IMR-90 (cell line): ENCODE data around the gene SLC38A11.

Experiments
- CTCF ChIP-seq: conservative IDR thresholded peaks from 2 replicates; pipeline ENCODE4 v1.5.1; 2012; ENCODE audit warnings: mild to moderate bottlenecking, low read depth, low read length, improper control_type of control experiment
- ELK1 ChIP-seq: fragments of 150-350 bp; IDR thresholded peaks from 2 replicates; pipeline ENCODE4 v1.6.1; 2016; ENCODE audit warnings: low read depth, mild to moderate bottlenecking, low read length, moderate library complexity, borderline replicate concordance
- FOS ChIP-seq: fragments of 150-350 bp; IDR thresholded peaks from 2 replicates; pipeline ENCODE4 v1.6.1; 2016; ENCODE audit warnings: low read depth, low read length
- MAZ ChIP-seq: IDR thresholded peaks from 2 replicates; pipeline ENCODE4 v1.6.1; 2012; ENCODE audit warnings: low read depth, mild to moderate bottlenecking, low read length, improper control_type of control experiment, moderate library complexity, borderline replicate concordance
- NFE2L2 ChIP-seq: fragments of 150-350 bp; IDR thresholded peaks from 2 replicates; pipeline ENCODE4 v1.6.1; 2016; ENCODE audit warnings: low read depth, mild to moderate bottlenecking, low read length
- POLR2A ChIP-seq: IDR thresholded peaks from 2 replicates; pipeline ENCODE4 v1.6.1; 2012; ENCODE audit warnings: mild to moderate bottlenecking, low read depth, low read length
- RAD21 ChIP-seq: IDR thresholded peaks from 2 replicates; pipeline ENCODE4 v1.6.1; 2012; ENCODE audit warnings: low read length, improper control_type of control experiment
- RCOR1 ChIP-seq: IDR thresholded peaks from 2 replicates; pipeline ENCODE4 v1.6.1; 2012; ENCODE audit warnings: mild to moderate bottlenecking, low read length, improper control_type of control experiment; ENCODE audit not compliant: insufficient replicate concordance
- SMC3 ChIP-seq: fragments of 150-350 bp; IDR thresholded peaks from 2 replicates; pipeline ENCODE4 v1.6.1; 2016; ENCODE audit warnings: low read depth, mild to moderate bottlenecking, antibody characterized with exemption, low read length, moderate library complexity
- USF2 ChIP-seq: fragments of 150-350 bp; IDR thresholded peaks from 2 replicates; pipeline ENCODE4 v1.6.1; 2017; ENCODE audit warnings: mild to moderate bottlenecking, antibody characterized with exemption, low read length, low read depth

GRCh38 chr2:164967781-164968228, 12.5 kb upstream of the SLC38A11 start:
- TF ChIP-seq POLR2A (no peak), CTCF (no peak), NFE2L2 (no peak), MAZ (no peak), USF2 (no peak), FOS (no peak; the same call in 1 of the 2 replicates), SMC3 (no peak), ELK1 (no peak), RAD21 (no peak), RCOR1 (no peak)
